ENCODE results near the gene C1QTNF8. TPM values are rescaled to one million over a fixed set of nuclear protein-coding genes. Genes with fewer than 3 reads are reported as not detected.

Gene C1QTNF8
- total RNA-seq, 4 donors from 2014 or later, result not detected

DNA sequence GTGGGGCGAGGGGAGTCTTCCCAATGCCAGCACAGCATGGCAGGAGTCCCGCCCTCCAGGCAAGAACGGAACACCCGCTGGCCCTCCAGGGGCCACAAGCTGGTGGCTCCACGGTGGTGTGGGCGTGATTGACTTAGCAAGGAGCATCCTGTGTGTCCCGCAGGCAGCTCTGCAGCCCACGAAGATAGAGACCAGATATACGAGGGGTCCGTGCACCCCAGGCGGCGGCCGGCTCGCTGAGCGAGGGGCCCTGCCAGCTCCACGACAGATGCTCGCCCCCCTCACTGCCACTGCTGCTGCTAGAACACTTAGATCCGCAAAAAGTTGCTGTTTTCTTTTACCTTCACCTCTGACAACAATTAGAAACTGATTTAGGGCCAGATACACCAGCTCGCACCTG lies 46.9 kb upstream of the C1QTNF8 start:
- no peak for TF ChIP-seq POLR2A (IDR thresholded peaks at IDR 0.05)
- TF ChIP-seq, protein P1, sequence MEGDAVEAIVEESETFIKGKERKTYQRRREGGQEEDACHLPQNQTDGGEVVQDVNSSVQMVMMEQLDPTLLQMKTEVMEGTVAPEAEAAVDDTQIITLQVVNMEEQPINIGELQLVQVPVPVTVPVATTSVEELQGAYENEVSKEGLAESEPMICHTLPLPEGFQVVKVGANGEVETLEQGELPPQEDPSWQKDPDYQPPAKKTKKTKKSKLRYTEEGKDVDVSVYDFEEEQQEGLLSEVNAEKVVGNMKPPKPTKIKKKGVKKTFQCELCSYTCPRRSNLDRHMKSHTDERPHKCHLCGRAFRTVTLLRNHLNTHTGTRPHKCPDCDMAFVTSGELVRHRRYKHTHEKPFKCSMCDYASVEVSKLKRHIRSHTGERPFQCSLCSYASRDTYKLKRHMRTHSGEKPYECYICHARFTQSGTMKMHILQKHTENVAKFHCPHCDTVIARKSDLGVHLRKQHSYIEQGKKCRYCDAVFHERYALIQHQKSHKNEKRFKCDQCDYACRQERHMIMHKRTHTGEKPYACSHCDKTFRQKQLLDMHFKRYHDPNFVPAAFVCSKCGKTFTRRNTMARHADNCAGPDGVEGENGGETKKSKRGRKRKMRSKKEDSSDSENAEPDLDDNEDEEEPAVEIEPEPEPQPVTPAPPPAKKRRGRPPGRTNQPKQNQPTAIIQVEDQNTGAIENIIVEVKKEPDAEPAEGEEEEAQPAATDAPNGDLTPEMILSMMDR (IDR thresholded peaks at IDR 0.05), result no peak
- no peak for TF ChIP-seq EP300 (IDR thresholded peaks at IDR 0.05; ENCODE audit: low read depth)
- no peak for TF ChIP-seq POLR2AphosphoS5 (IDR thresholded peaks at IDR 0.05)
- Histone ChIP-seq H3K9me3 (no peaks in the 10 kb centered on the region), H3K36me3 (no peaks in the 10 kb centered on the region), H3K27ac (no peak overlapping the region), H3K4me1 (no peaks in the 10 kb centered on the region), H3K4me3 (no peak overlapping the region), H3K27me3 (peaks cover 18% of the 10 kb centered on the region)
- DNase-seq, result no peak
- in situ Hi-C loops (cut with MboI; ENCODE audit: low pct_ligation_motif_present in 1 of 4, low pct_unique_long_range_greater_than_20kb in 1 of 4, low sequenced_read_pairs in 3 of 4), result no loop called here
- WGBS, 2 donors (ENCODE audit: low coverage in 1 of 2), result 74% methylated on average over 19 of the region's 19 CpGs; no CpG with 5 or more reads in 1 of the 2 donors
- intact Hi-C loops (cut with DNase I; ENCODE audit: low total_unique reads), result no loop called here

DNA sequence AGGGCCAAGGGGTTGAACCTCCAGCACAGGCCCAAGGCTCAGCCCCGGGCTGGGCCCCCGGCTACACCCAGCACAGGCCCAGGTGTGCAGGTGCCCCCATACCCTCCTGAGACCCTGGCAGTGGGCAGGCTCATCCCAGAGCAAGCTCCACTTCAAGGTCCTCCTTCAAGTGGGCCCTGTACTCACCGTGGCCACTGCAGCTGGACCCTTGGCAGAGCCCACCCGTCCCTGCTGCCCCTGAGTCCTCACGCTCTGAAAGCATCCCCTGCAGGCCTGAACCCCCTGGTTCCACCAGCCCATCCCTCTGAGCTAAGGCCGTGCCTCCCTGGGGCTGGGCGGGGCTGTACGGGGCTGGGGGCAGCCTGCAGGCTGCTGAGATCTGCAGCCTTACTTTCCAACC lies 45.7 kb upstream of the C1QTNF8 start:
- H3K9me3 ChIP-seq, result no peaks in the 10 kb centered on the region
- WGBS, 2 donors (ENCODE audit: low coverage in 1 of 2), result 63% methylated on average over 4 of the region's 8 CpGs; no CpG with 5 or more reads in 1 of the 2 donors
- no peak overlapping the region for H3K4me3 ChIP-seq
- H3K27ac ChIP-seq, result no peak overlapping the region
- intact Hi-C loops (cut with DNase I; ENCODE audit: low total_unique reads), result no loop called here
- no peaks in the 10 kb centered on the region for H3K36me3 ChIP-seq
- TF ChIP-seq POLR2AphosphoS5 (IDR thresholded peaks at IDR 0.05) (no peak), POLR2A (IDR thresholded peaks at IDR 0.05) (no peak), EP300 (IDR thresholded peaks at IDR 0.05; ENCODE audit: low read depth) (no peak)
- TF ChIP-seq, protein P1 (IDR thresholded peaks at IDR 0.05), result no peak
- in situ Hi-C loops (cut with MboI; ENCODE audit: low pct_ligation_motif_present in 1 of 4, low pct_unique_long_range_greater_than_20kb in 1 of 4, low sequenced_read_pairs in 3 of 4), result no loop called here
- no peak for DNase-seq
- H3K4me1 ChIP-seq, result no peaks in the 10 kb centered on the region
- H3K27me3 ChIP-seq, result peaks cover 22% of the 10 kb centered on the region

DNA sequence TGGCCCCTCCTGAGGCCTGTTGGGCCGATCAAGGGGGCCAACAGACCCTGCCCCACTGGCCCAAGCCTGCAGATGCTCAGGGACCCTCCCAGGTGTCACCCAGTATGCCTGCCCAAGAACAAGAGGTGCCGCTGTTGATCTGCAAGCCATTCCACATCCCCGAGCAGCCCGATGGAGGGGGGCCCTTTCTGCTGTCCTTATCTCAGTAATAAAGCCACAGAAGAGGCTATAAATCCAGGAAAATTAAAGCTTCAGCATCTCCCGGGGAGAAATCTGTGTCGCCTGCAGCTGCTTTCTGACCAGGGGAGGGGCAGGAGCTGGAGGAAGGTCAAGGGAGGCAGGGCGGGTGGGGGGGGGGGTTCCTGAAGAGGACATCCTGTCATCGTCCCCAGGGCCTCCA lies 45.1 kb upstream of the C1QTNF8 start:
- no peak for DNase-seq
- 6 to 44% methylated on average over 4 to 8 of the region's 8 CpGs for WGBS, 2 donors (ENCODE audit: low coverage in 1 of 2)
- Histone ChIP-seq H3K4me3 (no peak overlapping the region), H3K4me1 (no peaks in the 10 kb centered on the region), H3K27me3 (peaks cover 26% of the 10 kb centered on the region), H3K36me3 (no peaks in the 10 kb centered on the region), H3K9me3 (no peaks in the 10 kb centered on the region), H3K27ac (no peak overlapping the region)
- TF ChIP-seq POLR2AphosphoS5 (IDR thresholded peaks at IDR 0.05) (no peak), EP300 (IDR thresholded peaks at IDR 0.05; ENCODE audit: low read depth) (no peak), POLR2A (IDR thresholded peaks at IDR 0.05) (no peak)
- TF ChIP-seq, protein P1 (IDR thresholded peaks at IDR 0.05), result no peak
- in situ Hi-C loops (cut with MboI; ENCODE audit: low pct_ligation_motif_present in 1 of 4, low pct_unique_long_range_greater_than_20kb in 1 of 4, low sequenced_read_pairs in 3 of 4) (no loop called here), intact Hi-C loops (cut with DNase I; ENCODE audit: low total_unique reads) (no loop called here)

DNA sequence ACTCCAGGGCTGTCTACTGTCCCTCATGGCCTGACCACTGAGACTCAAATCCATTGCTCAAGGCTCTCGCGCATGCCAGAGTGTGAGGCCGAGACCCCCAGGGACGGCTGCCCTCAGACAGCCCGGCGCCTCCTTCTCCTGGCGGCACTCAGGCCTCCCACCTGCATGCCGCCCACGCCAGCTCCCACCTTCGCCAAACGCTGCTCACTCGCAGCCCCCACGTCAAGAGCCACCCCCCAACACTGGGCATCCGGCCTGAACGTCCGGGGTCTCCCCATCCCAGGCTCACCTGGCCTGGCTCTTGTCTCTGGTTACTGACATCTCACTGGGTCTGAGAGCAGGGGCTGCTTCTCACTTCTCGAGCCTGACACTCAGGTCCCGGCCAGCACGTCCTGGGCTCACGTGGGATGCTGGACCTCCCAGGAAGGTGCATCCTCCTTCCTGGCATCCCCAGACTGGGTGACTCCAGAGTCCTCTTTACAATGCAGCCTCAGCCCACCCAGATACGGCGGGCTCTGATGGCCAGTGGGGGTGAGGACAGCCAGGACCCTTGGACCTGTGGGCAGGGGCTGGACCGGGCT lies 44.6 kb upstream of the C1QTNF8 start:
- peaks cover 31% of the 10 kb centered on the region for H3K27me3 ChIP-seq
- 79 to 81% methylated on average over 7 to 23 of the region's 23 CpGs for WGBS, 2 donors (ENCODE audit: low coverage in 1 of 2)
- DNase-seq, result no peak
- no peaks in the 10 kb centered on the region for H3K4me1 ChIP-seq
- no peak overlapping the region for H3K4me3 ChIP-seq
- no peak overlapping the region for H3K27ac ChIP-seq
- no peaks in the 10 kb centered on the region for H3K36me3 ChIP-seq
- intact Hi-C loops (cut with DNase I; ENCODE audit: low total_unique reads), result no loop called here
- TF ChIP-seq POLR2A (IDR thresholded peaks at IDR 0.05), result no peak
- TF ChIP-seq EP300 (IDR thresholded peaks at IDR 0.05; ENCODE audit: low read depth), result no peak
- TF ChIP-seq, protein P1 (IDR thresholded peaks at IDR 0.05), result no peak
- TF ChIP-seq POLR2AphosphoS5 (IDR thresholded peaks at IDR 0.05), result no peak
- no peaks in the 10 kb centered on the region for H3K9me3 ChIP-seq
- in situ Hi-C loops (cut with MboI; ENCODE audit: low pct_ligation_motif_present in 1 of 4, low pct_unique_long_range_greater_than_20kb in 1 of 4, low sequenced_read_pairs in 3 of 4), result no loop called here
